SK-N-MC (cell line): ENCODE data around the gene CARD10.

ENCODE experiments used
- EZH2 ChIP-seq: fragments of 200-600 bp; sonication (generic); IDR thresholded peaks from one replicate; pipeline ENCODE4 v1.6.1; 2017; ENCODE audit warnings: antibody characterized with exemption
- POLR2AphosphoS5 ChIP-seq: IDR thresholded peaks from 2 replicates; pipeline ENCODE4 v1.6.1; 2012; ENCODE audit warnings: mild to moderate bottlenecking, low read depth, low read length, borderline replicate concordance

GRCh38 chr22:37545703-37546436 is 26.7 kb upstream of the CARD10 start:
- no peak for TF ChIP-seq EZH2
- TF ChIP-seq POLR2AphosphoS5 = no peak
